ENCODE measurements around the gene CDR2L.

The CDR2L gene

DNA sequence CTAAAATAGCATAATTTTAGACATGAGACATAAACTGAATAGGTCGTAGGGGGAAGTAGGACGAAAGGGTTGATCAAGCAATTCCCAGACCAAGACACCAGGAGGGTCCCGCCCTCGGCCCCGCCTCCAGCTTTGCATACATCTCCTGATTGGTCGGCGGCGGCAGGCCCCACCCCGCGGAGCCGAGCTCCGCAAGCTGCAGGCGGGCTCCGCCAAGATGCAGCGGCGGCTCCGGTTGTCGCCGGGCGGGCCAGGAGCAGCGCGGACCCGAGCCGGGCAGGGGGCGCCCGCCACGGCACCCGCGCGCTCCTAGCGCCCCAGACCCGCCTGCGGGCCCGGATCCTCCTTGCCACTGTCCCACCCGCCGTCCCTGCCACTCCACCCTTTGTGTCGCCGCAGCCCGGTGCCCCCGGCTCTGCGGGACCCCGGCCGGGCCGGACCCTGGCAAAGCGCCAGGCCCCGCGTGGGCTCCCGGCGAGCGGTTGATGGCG is at the start of gene CDR2L:
TSS of gene CDR2L (plus strand) at position 215 of the 491 bp plus-strand sequence. CDS start 412 bp downstream, outside the sequence.
- DNase-seq: peak; percentile 94 to 96

DNA sequence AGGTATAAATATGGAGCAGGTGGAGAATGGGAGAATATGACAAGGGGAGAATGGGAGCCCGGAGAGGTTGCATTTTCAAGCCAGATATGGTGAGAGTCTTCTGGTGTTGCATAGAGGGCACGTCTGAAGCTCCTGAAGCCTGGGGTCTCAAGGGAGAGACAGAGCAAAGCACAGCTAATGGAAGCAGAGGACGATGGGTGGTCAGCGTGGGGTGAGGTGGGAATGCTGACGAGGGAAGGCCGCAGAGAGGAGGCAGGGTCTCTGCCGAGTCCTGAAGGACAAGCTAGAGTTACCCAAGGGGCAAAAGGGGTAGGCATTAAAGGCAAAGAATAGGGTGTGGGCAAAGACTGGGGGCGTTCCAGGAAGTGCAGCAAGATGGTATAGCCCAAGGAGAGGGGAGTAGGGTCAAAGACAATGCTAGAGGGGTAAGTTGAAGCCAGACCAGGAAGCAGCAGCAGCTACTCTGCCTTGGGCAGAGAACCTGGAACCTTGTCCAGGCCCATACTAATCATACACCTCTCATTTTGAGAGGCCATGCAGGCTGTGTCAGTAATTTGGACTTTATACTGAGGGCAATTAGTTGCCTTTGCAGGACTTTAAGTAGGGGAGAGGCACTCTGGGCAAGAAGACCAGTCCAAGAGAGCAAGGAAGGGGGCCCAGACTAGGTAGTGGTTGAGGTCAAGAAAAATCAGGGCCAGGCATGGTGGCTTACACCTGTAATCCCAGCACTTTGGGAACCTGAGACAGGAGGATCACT is 49.1 kb upstream of the CDR2L start:
- no peak for DNase-seq

DNA sequence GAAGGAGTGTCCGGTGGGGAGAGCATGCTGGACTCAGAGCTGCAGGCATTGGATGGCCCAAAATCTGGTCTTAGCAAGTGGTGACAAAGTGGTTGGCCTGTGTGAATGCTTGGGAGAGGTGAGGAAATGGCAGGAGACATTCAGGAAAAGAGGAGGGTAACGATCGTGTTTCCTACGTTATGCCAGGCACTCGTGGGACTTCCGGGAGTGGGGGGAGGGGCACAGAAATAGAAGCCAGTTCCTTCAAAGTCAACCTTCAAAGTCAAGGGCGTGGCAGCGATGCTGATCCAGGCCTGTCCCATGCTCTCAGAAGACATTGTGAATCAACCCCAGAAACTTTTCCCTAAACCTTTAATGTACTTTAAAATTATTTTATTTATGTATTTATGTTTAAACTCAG is 47.9 kb upstream of the CDR2L start:
- no peak for DNase-seq

DNA sequence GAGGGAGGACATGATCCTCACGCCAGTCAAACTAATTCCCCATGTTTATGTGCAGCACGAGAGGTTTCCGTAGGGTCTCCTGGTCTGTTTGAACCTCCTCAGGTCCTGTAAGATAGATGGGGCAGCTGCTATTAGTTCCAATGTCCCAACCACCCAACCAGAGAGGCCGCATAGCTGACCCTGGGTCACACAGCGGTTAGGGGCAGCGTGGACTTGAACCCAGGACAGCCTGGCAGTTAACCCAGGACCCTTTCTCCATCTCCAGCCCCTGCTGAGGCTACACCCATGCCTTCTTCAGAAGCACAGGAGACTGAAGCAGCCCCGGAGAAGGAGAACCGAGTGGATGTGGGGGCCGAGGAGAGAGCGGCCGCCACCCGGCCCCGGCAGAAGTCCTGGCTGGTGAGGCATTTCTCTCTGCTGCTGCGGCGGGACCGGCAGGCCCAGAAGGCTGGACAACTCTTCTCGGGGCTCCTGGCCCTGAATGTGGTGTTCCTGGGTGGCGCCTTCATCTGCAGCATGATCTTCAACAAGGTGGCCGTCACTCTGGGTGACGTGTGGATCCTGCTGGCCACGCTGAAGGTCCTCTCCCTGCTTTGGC is 46.2 kb upstream of the CDR2L start:
- DNase-seq: no peak

DNA sequence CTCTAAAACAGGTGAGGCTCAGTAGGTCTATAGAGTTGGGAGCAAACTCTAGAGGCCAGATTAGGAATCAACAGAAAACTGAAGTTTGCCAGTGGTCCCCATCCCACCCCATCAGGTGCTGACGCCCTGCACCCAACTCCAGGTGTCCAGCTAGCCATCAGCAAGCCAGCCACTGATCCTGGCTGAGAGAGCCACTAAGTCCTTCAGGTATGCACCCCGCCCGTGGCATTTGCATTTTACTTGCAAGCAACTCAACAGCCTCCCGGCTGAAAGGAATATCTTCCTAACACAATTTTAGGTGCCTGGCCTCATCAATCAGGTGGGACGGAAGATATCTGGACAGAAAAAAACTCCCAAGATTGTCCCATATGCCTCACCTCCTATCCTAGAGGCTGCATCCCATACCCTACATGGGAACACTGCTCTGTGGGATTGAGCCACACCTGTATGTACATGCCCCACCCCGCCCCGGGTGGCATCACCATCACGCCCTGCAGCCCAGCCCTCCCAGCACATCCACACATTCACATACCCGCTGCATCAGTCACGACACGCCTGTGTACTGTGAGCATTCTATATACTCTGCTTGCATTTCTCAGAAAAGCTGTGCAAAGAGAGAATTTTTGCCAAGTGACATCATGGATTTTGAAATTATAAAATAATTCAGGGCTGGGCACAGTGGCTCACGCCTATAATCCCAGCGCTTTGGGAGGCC is 43.5 kb upstream of the CDR2L start:
- no peak for DNase-seq

DNA sequence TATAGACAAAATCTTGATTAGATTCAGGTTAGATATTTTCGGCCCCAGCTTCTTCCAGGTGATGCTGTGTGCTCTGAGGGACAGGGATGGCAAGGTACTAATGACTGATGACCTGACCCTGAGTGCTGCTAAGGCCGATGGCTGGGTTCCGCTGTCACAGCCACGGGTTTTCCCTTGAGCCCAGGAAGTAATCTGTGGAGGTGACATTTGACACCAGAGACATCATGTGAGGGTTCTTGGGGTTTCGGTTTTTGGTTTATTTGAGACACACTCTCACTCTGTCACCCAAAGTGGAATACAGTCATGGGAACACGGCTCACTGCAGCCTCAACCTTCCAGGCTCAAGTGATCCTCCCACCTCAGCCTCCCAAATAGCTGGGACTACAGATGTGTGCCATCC is 41.9 kb upstream of the CDR2L start:
- no peak for DNase-seq

DNA sequence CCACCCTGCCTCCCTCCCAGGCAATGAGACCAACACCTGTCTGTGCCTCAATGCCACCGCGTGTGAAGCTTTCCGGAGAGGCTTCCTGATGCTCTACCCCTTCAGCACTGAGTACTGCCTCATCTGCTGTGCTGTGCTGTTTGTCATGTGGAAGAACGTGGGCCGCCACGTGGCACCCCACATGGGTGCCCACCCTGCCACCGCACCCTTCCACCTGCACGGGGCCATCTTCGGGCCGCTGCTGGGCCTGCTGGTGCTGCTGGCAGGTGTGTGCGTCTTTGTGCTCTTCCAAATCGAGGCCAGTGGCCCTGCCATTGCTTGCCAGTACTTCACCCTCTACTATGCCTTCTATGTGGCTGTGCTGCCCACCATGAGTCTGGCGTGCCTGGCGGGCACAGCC is 40.8 kb upstream of the CDR2L start:
- no peak for DNase-seq

DNA sequence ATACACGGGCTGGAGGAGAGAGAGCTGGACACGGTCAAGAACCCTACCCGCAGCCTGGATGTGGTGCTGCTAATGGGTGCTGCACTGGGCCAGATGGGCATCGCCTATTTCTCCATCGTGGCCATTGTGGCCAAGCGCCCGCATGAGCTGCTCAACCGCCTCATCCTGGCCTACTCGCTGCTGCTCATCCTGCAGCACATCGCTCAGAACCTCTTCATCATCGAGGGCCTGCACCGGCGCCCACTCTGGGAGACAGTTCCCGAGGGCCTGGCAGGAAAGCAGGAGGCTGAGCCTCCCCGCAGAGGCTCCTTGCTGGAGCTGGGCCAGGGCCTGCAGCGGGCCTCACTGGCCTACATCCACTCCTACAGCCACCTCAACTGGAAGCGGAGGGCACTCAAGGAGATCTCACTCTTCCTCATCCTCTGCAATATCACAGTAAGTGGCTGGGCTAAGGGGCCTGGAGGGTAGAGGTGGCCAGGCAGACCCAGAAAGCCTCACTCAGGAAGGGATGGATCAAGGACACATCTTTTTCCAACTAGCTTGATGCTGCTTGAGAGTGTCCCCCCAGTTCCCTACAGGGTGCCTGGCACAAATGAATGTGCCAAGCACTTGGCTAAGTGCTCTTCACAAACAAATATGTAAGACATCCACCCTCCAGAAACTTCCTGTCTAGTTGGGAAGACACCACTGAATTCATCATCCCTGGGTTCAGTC is 40.2 kb upstream of the CDR2L start:
- DNase-seq: no peak

DNA sequence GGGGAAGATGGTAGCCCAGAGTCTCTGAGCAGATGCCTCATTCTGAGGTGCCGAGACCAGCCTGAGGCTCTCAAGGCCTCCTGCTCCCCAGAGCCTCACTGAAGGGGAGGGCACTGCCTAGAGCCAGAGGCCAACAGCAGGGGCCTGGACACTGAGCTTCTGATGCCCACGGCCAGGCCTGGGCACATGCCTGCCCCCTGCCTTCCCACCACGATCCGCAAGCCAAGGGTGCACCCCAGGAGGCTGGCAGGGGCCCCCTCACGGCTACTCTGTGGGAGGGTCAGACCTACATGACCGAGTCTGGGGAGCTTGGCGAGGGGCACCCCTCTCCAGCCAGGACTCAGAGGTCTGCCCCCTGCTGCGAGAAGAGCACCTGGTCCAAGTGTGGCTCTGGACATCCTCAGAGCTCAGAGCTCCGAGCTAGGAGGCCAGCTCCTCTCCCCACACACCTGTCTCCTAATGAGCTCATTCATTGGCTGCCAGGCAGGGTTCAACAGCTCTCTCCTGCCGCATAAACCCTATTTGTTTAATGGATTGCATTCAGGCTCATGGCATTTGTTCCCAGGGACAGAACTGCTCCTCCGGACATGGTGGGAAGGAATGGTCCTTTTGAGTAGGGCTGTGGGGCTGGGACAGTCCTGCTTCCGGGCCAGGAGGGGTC is 37.8 kb upstream of the CDR2L start:
- DNase-seq: no peak

DNA sequence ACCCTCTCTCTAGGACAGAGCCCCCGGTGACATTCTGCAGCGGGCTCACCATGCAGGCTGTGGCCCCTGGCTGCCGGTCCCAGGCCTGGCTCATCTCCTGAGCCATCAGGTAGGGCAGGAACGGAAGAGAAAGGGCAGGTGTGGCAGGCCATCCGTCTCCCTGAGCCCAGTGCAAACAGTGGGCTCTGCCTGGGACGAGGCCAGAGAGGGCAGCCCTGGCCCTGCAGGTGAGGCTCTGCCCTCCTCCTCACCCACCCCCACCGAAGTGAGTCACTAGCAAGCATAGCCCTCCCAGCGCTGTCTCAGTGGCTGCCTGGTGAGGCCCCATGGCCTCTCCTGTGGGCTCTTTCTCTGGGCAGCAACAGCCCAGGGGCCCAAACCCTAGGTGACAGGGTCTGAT is 37.2 kb upstream of the CDR2L start:
- DNase-seq: no peak

DNA sequence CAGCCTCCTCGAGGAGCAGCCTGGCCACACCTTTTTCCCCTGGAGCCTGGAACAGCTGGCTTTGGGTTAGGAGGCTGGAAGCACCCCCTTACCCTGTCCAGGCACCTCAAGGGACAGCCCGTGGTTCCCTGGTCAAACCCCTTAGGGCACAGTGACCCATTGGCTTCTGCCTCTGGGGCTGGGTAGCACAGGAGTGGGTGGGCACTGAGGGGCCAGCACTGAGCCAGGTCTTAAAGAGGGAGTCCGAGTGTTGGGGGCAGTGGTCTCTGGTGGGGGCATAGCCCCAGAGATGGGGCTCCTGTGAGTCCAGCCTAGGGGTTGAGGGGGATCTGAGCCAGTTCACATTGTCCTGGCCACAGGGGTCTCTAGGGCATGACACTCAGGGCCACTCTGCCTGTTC is 36.4 kb upstream of the CDR2L start:
- no peak for DNase-seq

DNA sequence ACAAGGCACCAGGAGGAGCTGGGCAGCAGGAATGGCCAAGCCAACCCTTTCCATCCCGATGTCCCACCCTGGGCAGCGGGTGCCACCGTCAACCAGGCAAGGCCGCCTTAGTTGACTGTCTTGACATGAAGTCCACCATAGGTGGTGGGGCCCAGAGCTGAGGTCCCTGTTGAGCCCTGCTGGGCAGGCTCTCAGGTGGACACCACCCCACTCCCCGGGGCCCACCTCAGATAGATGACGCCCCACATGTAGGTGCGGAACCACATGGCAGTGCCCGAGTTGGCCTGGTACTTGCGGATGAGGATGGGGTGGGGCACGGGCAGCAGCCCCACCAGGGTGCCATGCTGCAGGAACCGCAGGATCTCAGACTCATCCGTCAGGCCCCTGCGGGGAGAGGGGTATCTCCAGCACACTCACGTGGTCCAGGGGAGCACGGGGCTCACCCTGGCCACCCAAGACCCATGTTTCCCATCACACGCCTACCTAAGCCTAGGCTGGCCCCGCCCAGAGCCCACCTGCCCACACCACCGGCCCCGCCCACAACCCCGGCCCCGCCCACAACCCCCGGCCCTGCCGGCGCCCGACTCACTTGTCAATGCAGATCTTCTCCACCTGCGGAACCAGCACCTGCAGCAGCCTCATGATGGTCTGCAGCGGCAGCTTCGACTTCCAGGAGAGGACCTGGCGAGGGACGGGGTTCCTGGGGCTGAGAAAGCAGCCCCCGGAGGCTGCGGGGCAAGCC is 35.6 kb upstream of the CDR2L start:
- DNase-seq: no peak

DNA sequence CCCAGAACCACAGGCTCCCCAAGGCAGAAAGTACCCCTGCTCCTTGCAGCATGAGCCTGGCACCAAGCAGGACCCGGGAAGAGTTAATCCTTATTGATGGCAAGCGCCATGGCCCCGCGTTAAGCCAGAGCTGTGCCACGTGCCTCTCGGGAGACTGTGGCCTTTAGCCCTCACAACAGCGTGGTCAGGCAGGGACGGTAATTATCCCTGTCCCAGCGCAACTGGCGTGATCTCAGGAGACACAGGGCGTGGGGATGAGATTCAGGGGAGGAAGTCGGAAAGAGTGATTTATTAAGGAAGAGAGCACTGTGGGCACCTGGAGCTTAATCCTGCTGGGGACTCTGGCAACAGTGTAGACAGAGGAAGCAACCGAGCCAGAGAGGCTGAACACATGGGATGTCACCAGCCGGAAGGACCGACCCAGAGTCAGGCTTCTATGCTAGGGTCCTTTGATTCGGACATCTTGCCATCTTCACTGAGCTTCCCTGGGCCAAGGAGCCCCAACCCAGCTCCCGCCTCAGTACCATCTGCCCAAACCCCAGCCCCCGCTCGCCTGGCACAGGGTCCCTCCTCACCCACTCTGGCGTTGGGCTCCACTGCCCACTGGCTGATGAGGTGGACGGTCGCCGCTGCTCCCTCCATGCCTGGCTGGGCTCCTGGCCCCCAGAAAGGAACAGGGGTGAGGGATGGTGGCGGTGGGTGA is 34.9 kb upstream of the CDR2L start:
- no peak for DNase-seq

DNA sequence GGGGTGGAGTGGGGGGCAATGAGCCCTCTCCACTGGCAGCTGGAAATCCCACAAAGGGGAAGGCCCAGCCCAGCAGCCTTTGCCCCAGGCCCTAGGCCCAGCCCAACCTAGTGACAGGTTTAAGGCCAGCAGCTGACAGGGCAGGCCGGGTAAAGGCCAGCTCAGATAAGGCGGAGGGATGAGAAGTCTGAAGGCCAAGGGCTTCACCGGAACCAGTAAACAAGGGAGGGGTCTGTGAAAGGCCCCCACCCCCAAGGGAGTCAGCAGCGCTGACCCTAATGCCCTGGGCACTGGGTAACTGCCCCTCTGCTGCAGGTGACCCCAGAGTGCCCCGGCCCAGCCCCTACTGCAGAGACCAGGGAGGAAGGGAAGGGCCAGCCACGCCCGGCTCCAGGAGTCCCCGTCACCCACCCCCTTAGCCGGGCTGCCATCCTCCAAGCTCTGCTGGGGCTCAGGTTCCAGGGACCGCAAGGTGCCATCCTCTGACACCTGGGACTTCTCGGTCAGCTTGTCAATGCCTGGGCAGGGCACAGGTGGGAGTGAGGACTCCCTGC is 34.2 kb upstream of the CDR2L start:
- no peak for DNase-seq

DNA sequence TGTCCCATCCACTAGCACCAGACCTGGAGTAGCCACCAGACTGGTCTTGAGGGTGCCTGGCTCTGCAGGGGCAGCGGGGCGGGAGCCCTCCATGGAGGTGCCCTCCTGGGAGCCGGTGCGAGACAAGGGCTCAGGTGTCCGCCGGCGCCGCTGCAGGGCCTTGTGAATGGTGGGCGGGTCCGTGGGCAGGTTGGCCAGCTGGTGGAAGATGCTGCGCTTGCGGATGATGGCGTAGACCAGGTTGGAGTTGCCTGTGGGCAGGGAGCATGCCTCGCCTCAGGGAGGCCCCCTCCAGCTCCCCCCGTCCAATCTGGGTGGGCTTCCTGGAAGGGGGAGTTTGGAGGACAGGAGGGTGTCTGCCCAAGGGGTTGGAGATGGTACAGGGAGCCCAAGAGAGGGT is 33.3 kb upstream of the CDR2L start:
- no peak for DNase-seq

DNA sequence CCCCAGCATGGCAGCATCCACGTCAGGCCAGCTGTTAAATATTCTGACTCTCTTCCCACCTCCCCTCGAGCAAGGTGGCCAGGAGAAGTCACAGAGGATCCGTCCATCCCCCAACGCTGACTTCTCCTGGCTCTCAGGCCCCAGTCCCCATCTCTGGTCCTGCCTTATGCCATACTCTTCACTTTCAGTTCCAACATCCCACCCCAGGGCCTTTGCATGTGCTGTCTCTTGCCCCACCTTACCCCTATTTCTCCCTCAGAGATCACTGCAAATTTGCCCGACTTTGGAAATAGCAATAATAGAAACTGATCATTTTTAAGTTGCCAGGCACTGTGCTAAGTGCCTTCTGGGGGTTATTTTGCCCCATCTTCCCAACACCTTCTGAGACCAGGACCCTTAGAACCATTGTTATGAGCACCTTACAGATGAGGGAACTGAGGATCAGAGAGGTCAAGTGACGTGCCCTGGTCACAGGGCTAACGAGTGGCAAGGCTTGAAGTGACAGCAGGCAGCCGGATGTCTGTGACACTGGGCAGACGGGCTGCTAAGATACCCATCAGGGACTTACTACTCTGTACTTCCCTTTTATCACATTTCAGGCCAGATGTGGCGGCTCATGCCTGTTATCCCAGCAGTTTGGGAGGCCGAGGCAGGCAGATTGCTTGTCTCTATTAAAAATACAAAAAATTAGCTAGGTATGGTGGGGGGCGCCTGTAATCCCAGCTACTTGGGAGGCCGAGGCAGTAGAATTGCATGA is 32.6 kb upstream of the CDR2L start:
- DNase-seq: no peak

DNA sequence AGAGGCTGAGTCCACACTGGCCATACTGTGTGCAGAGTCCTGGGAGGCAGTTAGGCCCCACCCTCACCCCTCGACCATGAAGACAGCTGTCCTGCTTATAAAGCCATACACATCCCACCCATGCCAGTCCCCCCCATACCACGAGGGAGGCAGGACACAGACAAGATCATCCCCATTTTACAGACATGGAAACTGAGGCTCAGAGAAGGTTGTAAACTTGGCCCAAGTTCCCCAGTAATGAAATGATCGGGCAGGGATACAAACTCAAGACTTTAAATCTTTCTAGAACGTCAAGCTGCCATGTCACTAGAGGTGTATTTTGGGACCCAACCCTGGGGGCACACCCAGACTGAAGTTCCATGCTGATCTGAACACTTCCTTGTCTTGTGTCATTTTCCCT is 31.3 kb upstream of the CDR2L start:
- DNase-seq: no peak

DNA sequence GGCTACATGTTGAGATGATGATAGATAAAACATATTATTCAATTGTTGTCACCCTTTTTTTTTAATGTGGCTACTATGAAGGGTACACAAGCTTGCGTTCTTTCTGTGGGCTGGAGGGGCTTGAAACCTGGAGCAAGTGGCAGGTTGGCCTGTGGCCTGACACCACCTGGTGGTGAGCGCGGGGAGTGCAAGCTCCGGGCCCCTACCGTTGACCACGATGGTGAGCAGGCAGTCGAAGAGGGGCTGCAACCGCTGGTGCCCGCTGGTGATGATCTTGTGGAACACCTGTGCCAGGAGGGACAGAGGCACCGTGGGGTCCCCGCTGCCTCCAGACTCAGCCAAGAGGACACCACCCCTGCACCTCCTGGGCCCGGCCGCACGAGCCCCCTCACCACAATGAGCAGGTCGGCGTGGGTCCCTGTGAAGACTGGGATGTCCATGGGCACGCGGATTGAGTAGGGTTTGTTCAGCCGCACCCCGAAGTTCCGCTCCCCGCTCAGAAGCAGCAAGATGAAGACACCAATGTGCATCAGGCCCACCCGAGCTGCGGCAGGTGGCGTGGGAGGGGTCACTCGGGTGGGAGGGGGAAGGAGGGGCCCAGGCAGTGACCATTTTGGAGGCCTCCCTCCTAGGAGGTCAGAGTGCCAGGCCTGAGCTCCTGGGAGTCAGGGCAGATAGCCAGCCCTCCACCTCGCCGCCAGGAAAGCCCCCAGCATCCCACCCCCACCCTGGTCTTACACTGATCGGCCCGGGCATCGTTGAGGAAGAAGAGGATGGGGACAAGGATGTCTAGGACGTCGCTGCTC is 29.3 kb upstream of the CDR2L start:
- DNase-seq: peak; percentile 87 to 90

DNA sequence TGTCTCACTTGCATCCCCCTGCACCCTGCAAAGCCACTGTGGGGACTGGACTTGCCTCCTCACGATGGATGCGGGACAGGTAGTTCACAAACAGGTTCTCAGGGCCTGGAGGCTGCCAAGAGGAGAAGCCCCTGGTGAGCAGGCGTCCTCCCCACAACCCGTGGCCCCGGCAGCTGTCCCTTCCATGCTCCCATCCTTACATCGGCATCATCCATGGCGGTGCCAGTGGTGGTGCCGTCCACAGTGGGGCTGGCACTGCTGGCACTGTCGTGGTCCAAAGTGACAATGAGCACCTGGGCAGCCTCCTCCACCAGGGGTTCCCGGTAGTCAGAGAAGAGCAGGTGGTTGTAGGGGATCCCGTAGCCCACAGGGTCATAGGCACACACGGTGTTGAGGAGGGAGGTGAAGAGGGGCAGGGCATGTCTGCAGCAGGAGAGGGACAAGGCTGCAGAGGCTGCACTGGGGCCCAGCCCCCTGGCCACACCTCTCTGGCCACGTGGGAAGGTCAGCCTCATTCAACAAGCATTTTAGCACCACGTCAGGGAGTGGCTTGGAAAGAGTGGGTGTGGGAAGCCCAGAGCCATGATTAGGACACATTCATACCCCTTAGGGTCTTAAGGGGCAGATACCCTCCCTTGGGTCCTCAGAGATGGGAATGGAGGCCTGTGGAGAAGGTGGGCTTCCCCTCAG is 27.5 kb upstream of the CDR2L start:
- no peak for DNase-seq
